Ishikawa (cell line): ENCODE results near the gene ZNF423.

Source experiments
- CEBPB ChIP-seq: IDR thresholded peaks from 2 replicates; pipeline ENCODE4 v1.6.1; 2012
- CREB1 ChIP-seq: IDR thresholded peaks from 2 replicates; pipeline ENCODE4 v1.6.1; 2012; ENCODE audit warnings: low read depth
- EGR1 ChIP-seq: IDR thresholded peaks from 2 replicates; pipeline ENCODE4 v1.6.1; 2012
- EP300 ChIP-seq: IDR thresholded peaks from 2 replicates; pipeline ENCODE4 v1.6.1; 2012; ENCODE audit warnings: borderline replicate concordance
- MAX ChIP-seq: IDR thresholded peaks from 2 replicates; pipeline ENCODE4 v1.6.1; 2012
- RAD21 ChIP-seq: IDR thresholded peaks from 2 replicates; pipeline ENCODE4 v1.6.1; 2012; ENCODE audit warnings: low read depth
- REST ChIP-seq: IDR thresholded peaks from 2 replicates; pipeline ENCODE4 v1.6.1; 2012; ENCODE audit warnings: low read depth, mild to moderate bottlenecking
- TAF1 ChIP-seq: IDR thresholded peaks from 2 replicates; pipeline ENCODE4 v1.6.1; 2012; ENCODE audit warnings: low read depth, mild to moderate bottlenecking
- TCF12 ChIP-seq: IDR thresholded peaks from 2 replicates; pipeline ENCODE4 v1.6.1; 2012; ENCODE audit warnings: low read depth
- USF1 ChIP-seq: IDR thresholded peaks from 2 replicates; pipeline ENCODE4 v1.6.1; 2012
- YY1 ChIP-seq: IDR thresholded peaks from 2 replicates; pipeline ENCODE4 v1.6.1; 2012; ENCODE audit warnings: low read depth

- TF ChIP-seq REST (no peak), YY1 (no peak), EGR1 (no peak), CEBPB (no peak), TAF1 (no peak), USF1 (no peak), CREB1 (no peak), MAX (no peak), TCF12 (no peak), RAD21 (no peak), EP300 (no peak)
These were observed 202.7 kb downstream of the ZNF423 start for GRCh38 chr16:49653173-49653570.
